MCF 10A (cell line): Measurements from ENCODE around the gene DPP8. TPM values are rescaled to one million over a fixed set of nuclear protein-coding genes. Genes with fewer than 3 reads are reported as not detected.

Source experiments
- BruUV-seq: library from RNA; stranded (reverse); fragments of 400-500 nt; replicated peaks from 2 replicates; lab custom pipeline; 2021; lab: Mats Ljungman, UMichigan
- CTCF ChIA-PET: fragments of 300-600 bp; sonication (Branson Sonifier 250); formaldehyde crosslinking; extraction: SDS; loops from one replicate; lab custom pipeline; 2021; ENCODE audit warnings: antibody characterized with exemption, inconsistent platforms; lab: Yijun Ruan, JAX
- POLR2A ChIA-PET: fragments of 300-600, 350-650 bp; sonication (Branson Sonifier 250); formaldehyde crosslinking; extraction: SDS; loops from one replicate; lab custom pipeline; 2020; ENCODE audit warnings: antibody characterized with exemption, inconsistent platforms; lab: Yijun Ruan, JAX
- DNase-seq: peaks from one replicate; pipeline ENCODE4 v3.0.0-alpha.2; 2018; ENCODE audit not compliant: unreplicated experiment
- H3K27ac Mint-ChIP-seq: one replicate; pipeline ENCODE4 v1.8.0; 2022; ENCODE audit warnings: mild to moderate bottlenecking, low read depth, mixed read lengths; ENCODE audit not compliant: unreplicated experiment
- H3K27me3 Mint-ChIP-seq: one replicate; pipeline ENCODE4 v1.8.0; 2022; ENCODE audit warnings: mixed read lengths; ENCODE audit not compliant: insufficient read depth, unreplicated experiment
- H3K36me3 Mint-ChIP-seq: one replicate; pipeline ENCODE4 v1.8.0; 2022; ENCODE audit warnings: mild to moderate bottlenecking, moderate library complexity, mixed read lengths; ENCODE audit not compliant: insufficient read depth, unreplicated experiment
- H3K4me1 Mint-ChIP-seq: one replicate; pipeline ENCODE4 v1.8.0; 2022; ENCODE audit warnings: mixed read lengths; ENCODE audit not compliant: insufficient read depth, unreplicated experiment
- H3K4me3 Mint-ChIP-seq: one replicate; pipeline ENCODE4 v1.8.0; 2022; ENCODE audit warnings: mild to moderate bottlenecking, moderate library complexity, mixed read lengths; ENCODE audit not compliant: unreplicated experiment
- H3K9me3 Mint-ChIP-seq: one replicate; pipeline ENCODE4 v1.8.0; 2022; ENCODE audit warnings: mixed read lengths; ENCODE audit not compliant: unreplicated experiment
- intact Hi-C: fragments of 100-400 bp; cut with micrococcal nuclease; formaldehyde crosslinking; loops from 2 replicates; pipeline ENCODE4 v1.14.1; 2022
- total RNA-seq: library from RNA; stranded (reverse); gene quantifications from 2 replicates; pipeline ENCODE4 v1.2.3, GENCODE V29; 2022
- TF ChIP-seq, protein P1 (sequence below): fragments of 200-600 bp; IDR thresholded peaks from one replicate; pipeline ENCODE4 v1.8.0; 2022; ENCODE audit warnings: antibody characterized with exemption, mild to moderate bottlenecking; ENCODE audit not compliant: unreplicated experiment

DPP8 gene
- total RNA-seq, 1 experiment from 2014 or later, result 24.5 TPM

- TF ChIP-seq, protein P1, sequence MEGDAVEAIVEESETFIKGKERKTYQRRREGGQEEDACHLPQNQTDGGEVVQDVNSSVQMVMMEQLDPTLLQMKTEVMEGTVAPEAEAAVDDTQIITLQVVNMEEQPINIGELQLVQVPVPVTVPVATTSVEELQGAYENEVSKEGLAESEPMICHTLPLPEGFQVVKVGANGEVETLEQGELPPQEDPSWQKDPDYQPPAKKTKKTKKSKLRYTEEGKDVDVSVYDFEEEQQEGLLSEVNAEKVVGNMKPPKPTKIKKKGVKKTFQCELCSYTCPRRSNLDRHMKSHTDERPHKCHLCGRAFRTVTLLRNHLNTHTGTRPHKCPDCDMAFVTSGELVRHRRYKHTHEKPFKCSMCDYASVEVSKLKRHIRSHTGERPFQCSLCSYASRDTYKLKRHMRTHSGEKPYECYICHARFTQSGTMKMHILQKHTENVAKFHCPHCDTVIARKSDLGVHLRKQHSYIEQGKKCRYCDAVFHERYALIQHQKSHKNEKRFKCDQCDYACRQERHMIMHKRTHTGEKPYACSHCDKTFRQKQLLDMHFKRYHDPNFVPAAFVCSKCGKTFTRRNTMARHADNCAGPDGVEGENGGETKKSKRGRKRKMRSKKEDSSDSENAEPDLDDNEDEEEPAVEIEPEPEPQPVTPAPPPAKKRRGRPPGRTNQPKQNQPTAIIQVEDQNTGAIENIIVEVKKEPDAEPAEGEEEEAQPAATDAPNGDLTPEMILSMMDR, result no peak
- Mint-ChIP-seq H3K27me3 (peaks cover 42% of the 10 kb centered on the region), H3K4me1 (no peaks in the 10 kb centered on the region), H3K4me3 (no peak overlapping the region), H3K36me3 (peaks cover 5% of the 10 kb centered on the region), H3K27ac (no peak overlapping the region), H3K9me3 (no peaks in the 10 kb centered on the region)
- no TSS peak for BruUV-seq
- ChIA-PET CTCF (interaction anchor here (0.6 to 6.0 kb wide), 2 partner anchors 10 to 1331 kb away, joined by 3 to 34 read pairs; no protein-coding TSS in a partner anchor), POLR2A (no interaction called here)
- intact Hi-C loops, result no loop called here
- no peak for DNase-seq
Measured at GRCh38 chr15:65396965-65397317, 120.5 kb downstream of the DPP8 start.

- peaks cover 5% of the 10 kb centered on the region for H3K36me3 Mint-ChIP-seq
- no peaks in the 10 kb centered on the region for H3K4me1 Mint-ChIP-seq
- H3K4me3 Mint-ChIP-seq, result no peak overlapping the region
- H3K27me3 Mint-ChIP-seq, result peaks cover 47% of the 10 kb centered on the region
- no TSS peak for BruUV-seq
- no peak overlapping the region for H3K27ac Mint-ChIP-seq
- POLR2A ChIA-PET, result no interaction called here
- TF ChIP-seq, protein P1, result no peak
- intact Hi-C loops, result no loop called here
- no peaks in the 10 kb centered on the region for H3K9me3 Mint-ChIP-seq
- CTCF ChIA-PET, result interaction anchor here (0.6 to 6.0 kb wide), 3 partner anchors 10 to 1331 kb away, joined by 3 to 34 read pairs (median 12); no protein-coding TSS in a partner anchor
- no peak for DNase-seq
Measured at GRCh38 chr15:65396283-65396964, 121.1 kb downstream of the DPP8 start.

- Mint-ChIP-seq H3K9me3 (no peaks in the 10 kb centered on the region), H3K36me3 (peaks cover 5% of the 10 kb centered on the region), H3K4me3 (no peak overlapping the region), H3K27ac (no peak overlapping the region), H3K27me3 (peaks cover 52% of the 10 kb centered on the region), H3K4me1 (no peaks in the 10 kb centered on the region)
- DNase-seq, result no peak
- intact Hi-C loops, result no loop called here
- ChIA-PET CTCF (interaction anchor here (1.3 to 2.2 kb wide), 3 partner anchors 11 to 77 kb away, joined by 3 to 13 read pairs (median 12); no protein-coding TSS in a partner anchor), POLR2A (no interaction called here)
- BruUV-seq, result no TSS peak
- TF ChIP-seq, protein P1, result no peak
Measured at GRCh38 chr15:65395567-65396202, 121.8 kb downstream of the DPP8 start.

DNA sequence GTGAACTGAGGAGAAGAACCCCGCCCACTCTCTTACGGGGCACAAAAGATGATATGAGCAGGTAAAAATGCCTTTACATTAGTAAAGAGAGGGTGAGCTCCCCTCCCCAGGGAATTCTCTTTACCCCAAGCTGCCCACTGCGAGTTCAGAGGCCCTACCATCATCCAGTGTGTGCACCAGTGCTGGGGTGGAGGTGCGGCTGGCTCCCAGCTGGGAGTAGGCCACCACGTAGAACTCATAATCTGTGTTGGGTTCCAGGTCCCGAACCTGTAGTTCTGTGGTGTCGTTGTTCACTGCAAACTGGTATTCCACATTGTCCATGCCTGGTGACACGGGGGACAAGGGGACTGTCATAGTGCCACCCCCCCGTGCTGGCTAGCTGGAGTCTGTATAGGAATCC, 122.6 kb downstream of the DPP8 start:
- Mint-ChIP-seq H3K27me3 (peaks cover 60% of the 10 kb centered on the region), H3K36me3 (peaks cover 5% of the 10 kb centered on the region), H3K27ac (no peak overlapping the region), H3K4me3 (no peak overlapping the region), H3K9me3 (no peaks in the 10 kb centered on the region), H3K4me1 (no peaks in the 10 kb centered on the region)
- no peak for DNase-seq
- POLR2A ChIA-PET, result no interaction called here
- TF ChIP-seq, protein P1, result no peak
- no TSS peak for BruUV-seq
- intact Hi-C loops, result no loop called here
- CTCF ChIA-PET, result interaction anchor here (1.3 to 2.2 kb wide), 3 partner anchors 10 to 76 kb away, joined by 3 to 13 read pairs (median 12); no protein-coding TSS in a partner anchor
